HepG2 (cell line): Measurements from ENCODE around the gene POLH. TPM values are rescaled to one million over a fixed set of nuclear protein-coding genes. Genes with fewer than 3 reads are reported as not detected.

ENCODE experiments used
- ATF3 ChIP-seq: sonication (generic); formaldehyde crosslinking; IDR thresholded peaks from 2 replicates; pipeline ENCODE4 v1.4.0; 2020; ENCODE audit warnings: missing genetic modification reagents
- CCDC6 ChIP-seq: sonication (generic); formaldehyde crosslinking; IDR thresholded peaks from 2 replicates; pipeline ENCODE4 v1.8.1; 2022; ENCODE audit warnings: mild to moderate bottlenecking, missing genetic modification reagents, moderate library complexity
- FOXO1 ChIP-seq: sonication (generic); formaldehyde crosslinking; IDR thresholded peaks from 2 replicates; pipeline ENCODE4 v1.4.0; 2020; ENCODE audit warnings: missing genetic modification reagents
- FOXP1 ChIP-seq, 2 experiments: fragments of 450-650 bp in 1 of 2; IDR thresholded peaks; 2 replicates each; pipeline ENCODE4 v1.6.1; 2017 to 2018; ENCODE audit warnings: antibody characterized with exemption in 1 of 2
- HIC2 ChIP-seq: sonication (generic); formaldehyde crosslinking; IDR thresholded peaks from 2 replicates; pipeline ENCODE4 v1.9.0; 2022; ENCODE audit warnings: low read depth, missing genetic modification reagents
- HNRNPLL ChIP-seq: fragments of 200-400 bp; formaldehyde crosslinking; IDR thresholded peaks from 2 replicates; pipeline ENCODE4 v1.6.1; 2017; ENCODE audit warnings: mild to moderate bottlenecking, low read depth, low read length; ENCODE audit not compliant: poor library complexity, severe bottlenecking
- LCORL ChIP-seq, 2 experiments: fragments of 450-650 bp in 1 of 2; sonication (generic) in 1 of 2; formaldehyde crosslinking in 1 of 2; IDR thresholded peaks; 2 replicates each; pipeline versions ENCODE4 v1.5.0 to v1.6.1; 2017 to 2020; ENCODE audit warnings: antibody characterized with exemption in 1 of 2, missing genetic modification reagents in 1 of 2
- MTERF4 ChIP-seq: sonication (generic); formaldehyde crosslinking; IDR thresholded peaks from 2 replicates; pipeline ENCODE4 v1.8.0; 2023; ENCODE audit warnings: mild to moderate bottlenecking, missing genetic modification reagents
- NFIB ChIP-seq: sonication (generic); formaldehyde crosslinking; IDR thresholded peaks from 2 replicates; pipeline ENCODE4 v1.9.0; 2021; ENCODE audit warnings: missing genetic modification reagents, mild to moderate bottlenecking, borderline replicate concordance
- TRAFD1 ChIP-seq: sonication (generic); formaldehyde crosslinking; IDR thresholded peaks from 2 replicates; pipeline ENCODE4 v1.5.1; 2020; ENCODE audit warnings: missing genetic modification reagents, mild to moderate bottlenecking, borderline replicate concordance
- ZFP82 ChIP-seq: sonication (generic); formaldehyde crosslinking; IDR thresholded peaks from 2 replicates; pipeline ENCODE4 v1.5.1; 2020; ENCODE audit warnings: mild to moderate bottlenecking, missing genetic modification reagents, borderline replicate concordance
- ZMAT3 ChIP-seq: sonication (generic); formaldehyde crosslinking; conservative IDR thresholded peaks from 2 replicates; pipeline ENCODE4 v1.7.0; 2021; ENCODE audit warnings: missing genetic modification reagents
- ZNF225 ChIP-seq: sonication (generic); formaldehyde crosslinking; IDR thresholded peaks from 2 replicates; pipeline ENCODE4 v1.4.0; 2020; ENCODE audit warnings: mild to moderate bottlenecking, missing genetic modification reagents
- ZNF574 ChIP-seq: sonication (generic); formaldehyde crosslinking; IDR thresholded peaks from 2 replicates; pipeline ENCODE4 v1.4.0; 2020; ENCODE audit warnings: missing genetic modification reagents
- ZNF607 ChIP-seq: sonication (generic); formaldehyde crosslinking; IDR thresholded peaks from 2 replicates; pipeline ENCODE4 v1.5.1; 2020; ENCODE audit warnings: missing genetic modification reagents, mild to moderate bottlenecking, borderline replicate concordance
- ZNF652 ChIP-seq: IDR thresholded peaks from 2 replicates; pipeline ENCODE4 v1.6.1; 2016; ENCODE audit warnings: low read depth, borderline replicate concordance
- ZNF720 ChIP-seq: sonication (generic); formaldehyde crosslinking; IDR thresholded peaks from 2 replicates; pipeline ENCODE4 v1.4.0; 2020; ENCODE audit warnings: missing genetic modification reagents
- ZSCAN22 ChIP-seq: sonication (generic); formaldehyde crosslinking; IDR thresholded peaks from 2 replicates; pipeline ENCODE4 v1.4.0; 2020; ENCODE audit warnings: mild to moderate bottlenecking, missing genetic modification reagents
- polyA plus RNA-seq, 8 experiments: library from polyadenylated mRNA; depleted of rRNA in 3 of 8; stranded (reverse) in 7 of 8; unstranded in 1 of 8; fragments of >200 nt; fragmentation: Illumina TruSeq in 4 of 8; extraction: Trizol in 4 of 8; gene quantifications; 2 replicates each; pipeline versions ENCODE4 v1.2.1 to v1.2.3, GENCODE V29; 2011 to 2016; ENCODE audit warnings: low read depth in 4 of 8, missing spikeins in 1 of 8, mixed read lengths in 1 of 8; ENCODE audit not compliant: insufficient read depth in 1 of 8
- total RNA-seq, 5 experiments: library from RNA; depleted of rRNA; stranded (reverse); fragments of >200 nt; fragmentation: Illumina TruSeq; extraction: Trizol; gene quantifications; 2 replicates each; pipeline ENCODE4 v1.2.3, GENCODE V29; 2016; ENCODE audit warnings: low read depth in 1 of 5

Gene POLH
- total and polyA plus RNA-seq, 2 of the 13 experiments (the other 11 are each of a cell fraction or from before 2014, with no cell fraction given) = 11.6 to 25.0 TPM

- TF ChIP-seq LCORL (IDR thresholded peaks at IDR 0.05) (peak; percentile 91), LCORL (CRISPR knock-in tag; IDR thresholded peaks at IDR 0.05) (peak; percentile 98), ZNF720 (CRISPR knock-in tag) (no peak), ZNF652 (CRISPR knock-in tag) (no peak), ZMAT3 (CRISPR knock-in tag) (peak; percentile 33; the same call in 1 of the 2 replicates), CCDC6 (CRISPR knock-in tag) (peak; percentile 71; the same call in 1 of the 2 replicates), TRAFD1 (CRISPR knock-in tag) (0 out of 2 replicates have a peak, but pooled peaks have one; percentile 56), ZSCAN22 (CRISPR knock-in tag) (no peak), HIC2 (CRISPR knock-in tag) (no peak), MTERF4 (CRISPR knock-in tag) (peak; percentile 90), FOXP1 (IDR thresholded peaks at IDR 0.05) (0 out of 2 replicates have a peak, but pooled peaks have one; percentile 31), FOXP1 (CRISPR knock-in tag; IDR thresholded peaks at IDR 0.05) (peak; percentile 68), ZNF574 (CRISPR knock-in tag) (no peak), HNRNPLL (no peak), NFIB (CRISPR knock-in tag) (peak; percentile 94; the same call in 1 of the 2 replicates), ZNF225 (peak; percentile 33), ZFP82 (no peak), ATF3 (CRISPR knock-in tag) (no peak; the same call in 1 of the 2 replicates), FOXO1 (CRISPR knock-in tag) (0 out of 2 replicates have a peak, but pooled peaks have one; percentile 0), ZNF607 (peak; percentile 40; the same call in 1 of the 2 replicates)
These were observed 53.7 kb downstream of the POLH start (continued) for GRCh38 chr6:43629505-43630300.
